HL-60 (cell line): ENCODE measurements around the gene HIF1A.

Experiments used
- DNase-seq, 2 experiments: peaks; one replicate each; pipeline ENCODE4 v3.0.0-alpha.2; 2010 to 2020; ENCODE audit warnings: low read depth in 1 of 2, low spot score in 1 of 2
- H3K27ac ChIP-seq: fragments of 250-450 bp; sonication (Bioruptor Pico); replicated peaks from 2 replicates; pipeline ENCODE4 v1.5.1; 2020; ENCODE audit warnings: mild to moderate bottlenecking, moderate library complexity
- H3K27me3 ChIP-seq: fragments of 250-450 bp; sonication (Bioruptor Pico); 2 replicates; pipeline ENCODE4 v1.5.1; 2021; ENCODE audit warnings: mild to moderate bottlenecking, moderate library complexity; ENCODE audit not compliant: insufficient read depth, poor library complexity, severe bottlenecking
- H3K4me3 ChIP-seq: replicated peaks from 2 replicates; pipeline ENCODE4 v1.5.1; 2011; ENCODE audit warnings: mild to moderate bottlenecking, control low read depth, low read length; ENCODE audit not compliant: insufficient read depth
- CTCF ChIP-seq: IDR thresholded peaks from one replicate; pipeline ENCODE4 v1.5.1; 2011; ENCODE audit warnings: low read length, control low read depth, inconsistent platforms; ENCODE audit not compliant: insufficient read depth
- GABPA ChIP-seq: IDR thresholded peaks from 2 replicates; pipeline ENCODE4 v1.6.1; 2012; ENCODE audit warnings: low read depth
- POLR2AphosphoS5 ChIP-seq: IDR thresholded peaks from 2 replicates; pipeline ENCODE4 v1.6.1; 2012; ENCODE audit warnings: low read depth
- REST ChIP-seq: IDR thresholded peaks from 2 replicates; pipeline ENCODE4 v1.6.1; 2012; ENCODE audit warnings: low read depth; ENCODE audit not compliant: insufficient replicate concordance
- SPI1 ChIP-seq: IDR thresholded peaks from 2 replicates; pipeline ENCODE4 v1.6.1; 2012; ENCODE audit warnings: low read depth, mild to moderate bottlenecking, borderline replicate concordance

Gene HIF1A

GRCh38 chr14:61713724-61714437 lies 18.6 kb downstream of the HIF1A start:
- DNase-seq: no peak
- TF ChIP-seq REST (no peak), POLR2AphosphoS5 (no peak), SPI1 (no peak), GABPA (no peak), CTCF (no peak)
- no peaks in the 10 kb centered on the region for H3K27me3 ChIP-seq
- no peak overlapping the region for H3K4me3 ChIP-seq
- no peak overlapping the region for H3K27ac ChIP-seq

GRCh38 chr14:61716956-61717355 lies 21.6 kb downstream of the HIF1A start:
- Histone ChIP-seq H3K4me3 (no peak overlapping the region), H3K27ac (no peak overlapping the region), H3K27me3 (no peaks in the 10 kb centered on the region)
- DNase-seq: no peak
- TF ChIP-seq REST (no peak), CTCF (no peak), POLR2AphosphoS5 (no peak), SPI1 (no peak), GABPA (no peak)

GRCh38 chr14:61718039-61718438 lies 22.7 kb downstream of the HIF1A start:
- TF ChIP-seq REST (no peak), GABPA (no peak), SPI1 (no peak), POLR2AphosphoS5 (no peak), CTCF (no peak)
- H3K4me3 ChIP-seq: no peak overlapping the region
- no peak for DNase-seq
- H3K27me3 ChIP-seq: no peaks in the 10 kb centered on the region
- no peak overlapping the region for H3K27ac ChIP-seq
